Dermis microvascular lymphatic vessel endothelial cell (primary cell): Measurements from ENCODE around the gene JTB. TPM values are rescaled to one million over a fixed set of nuclear protein-coding genes. Genes with fewer than 3 reads are reported as not detected.

Source experiments
- DNase-seq, 2 donors: peaks; one replicate each; pipeline versions ENCODE4 v3.0.0 to v3.0.0-alpha.2; 2010; ENCODE audit warnings: low read depth in 2 of 2
- total RNA-seq: library from RNA; depleted of rRNA; stranded (reverse); fragments of >200 nt; gene quantifications from 2 replicates; pipeline ENCODE4 v1.2.1, GENCODE V29; 2014

Gene JTB
- total RNA-seq, 1 donor from 2014 or later = 78.3 TPM

DNA sequence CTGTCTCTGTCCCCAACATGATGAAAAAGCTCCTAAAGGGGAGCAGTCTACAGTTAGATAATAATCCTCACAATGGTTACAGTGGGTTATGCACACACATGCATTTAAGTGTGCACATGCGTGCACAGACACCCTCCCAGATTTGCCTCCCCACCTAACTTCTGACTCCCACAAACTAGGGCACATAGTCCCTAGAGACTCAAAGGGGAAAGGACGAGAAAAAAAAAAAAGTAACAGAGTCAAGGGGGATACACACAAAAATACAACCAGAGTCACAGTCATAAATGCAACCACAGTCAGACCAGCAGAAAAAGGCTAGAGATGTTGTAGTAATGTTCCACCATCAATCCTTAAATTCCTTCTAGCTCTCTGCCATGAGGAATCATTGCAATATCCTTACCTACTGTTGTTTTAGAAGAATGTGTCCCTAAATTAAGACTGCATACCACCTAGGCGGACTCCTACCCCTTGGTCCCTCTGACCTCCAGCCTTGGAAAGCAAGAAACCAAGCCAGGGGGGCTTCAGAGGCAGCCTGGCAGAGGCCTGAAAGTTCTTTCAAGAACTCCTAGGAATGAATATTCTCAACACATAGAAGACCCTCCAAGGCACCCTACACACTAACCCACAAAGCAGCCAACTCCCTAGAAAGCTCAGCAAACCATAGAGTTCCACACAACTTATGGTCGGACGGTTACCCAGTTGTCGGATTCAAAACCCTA, 20.3 kb downstream of the JTB start:
- DNase-seq = no peak

DNA sequence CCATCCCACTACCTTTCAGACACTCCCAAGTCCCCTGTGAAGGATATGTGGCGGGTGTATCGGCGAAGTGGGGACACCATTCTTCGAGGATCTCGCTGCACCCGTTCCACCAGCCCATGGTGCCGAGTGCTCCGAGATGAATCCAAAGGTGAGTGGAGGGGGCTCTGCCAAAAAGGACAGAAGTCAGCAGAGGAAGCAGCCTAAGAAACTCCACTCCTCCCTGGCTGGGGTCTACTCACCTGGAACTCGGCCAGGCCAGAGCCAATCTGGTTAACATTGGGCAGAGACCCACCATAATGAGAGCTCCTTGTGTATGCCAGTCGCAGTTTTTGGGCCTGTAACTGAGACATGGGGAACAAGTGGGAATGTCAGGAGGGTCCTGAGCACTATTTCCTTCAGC, 22.6 kb downstream of the JTB start:
- DNase-seq = no peak

- no peak for DNase-seq
Observed at GRCh38 chr1:153953859-153954365, 23.6 kb downstream of the JTB start.

DNA sequence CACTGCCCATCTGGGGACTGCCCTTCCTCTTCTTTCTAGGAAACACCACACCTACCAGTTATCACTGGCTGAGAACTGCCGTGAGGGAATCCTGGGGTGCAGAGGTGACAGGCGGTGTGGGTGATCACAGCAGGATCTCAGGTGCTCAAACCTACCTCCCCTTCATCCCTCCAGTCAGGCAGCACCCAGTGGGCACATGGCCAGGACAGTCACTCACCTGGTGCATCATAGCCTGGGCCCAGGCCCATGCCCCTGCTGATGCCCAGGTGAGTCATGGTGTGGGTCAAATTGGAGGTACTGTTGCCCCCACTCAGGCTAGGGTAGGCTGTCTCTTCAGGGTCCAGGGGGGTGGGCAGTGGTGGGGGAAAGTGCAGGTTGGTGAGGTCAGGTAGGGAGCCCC, 25.7 kb downstream of the JTB start:
- DNase-seq = no peak

GRCh38 chr1:153951183-153951582, 26.3 kb downstream of the JTB start:
- DNase-seq = no peak

GRCh38 chr1:153946622-153947241, 30.7 kb downstream of the JTB start, which contains the start of gene DENND4B:
Gene DENND4B (minus strand): TSS chr1:153946718. CDS start chr1:153944374, 2,344 bp downstream.
- peak; percentile 46 to 85 for DNase-seq

- peak; percentile 56 to 83 for DNase-seq
Observed at GRCh38 chr1:153945795-153946621, 31.5 kb downstream of the JTB start.

- peak; percentile 36 to 53 for DNase-seq
Observed at GRCh38 chr1:153945131-153945794, 32.2 kb downstream of the JTB start.

DNA sequence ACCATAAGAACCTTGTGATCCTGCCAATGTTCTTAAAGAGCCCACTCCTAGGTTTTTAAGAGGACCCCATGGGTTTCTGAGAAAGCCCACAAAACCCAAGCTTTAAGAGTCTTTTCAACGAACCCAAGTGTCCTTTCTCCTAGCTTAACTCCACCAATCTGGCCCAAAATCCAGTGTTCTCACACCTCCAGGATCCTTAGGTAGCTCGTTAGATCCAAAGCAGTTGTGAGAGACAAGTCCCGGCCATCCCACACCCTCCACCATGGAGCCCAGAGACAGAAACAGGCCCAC, 32.7 kb downstream of the JTB start:
- DNase-seq = no peak

GRCh38 chr1:153944005-153944826, 33.3 kb downstream of the JTB start:
- no peak for DNase-seq

GRCh38 chr1:153942766-153943549, 34.5 kb downstream of the JTB start:
- DNase-seq = no peak

GRCh38 chr1:153941826-153942725, 35.4 kb downstream of the JTB start:
- DNase-seq = no peak

- DNase-seq = no peak
Observed at GRCh38 chr1:153940756-153941155, 36.7 kb downstream of the JTB start.

GRCh38 chr1:153939476-153939875, 38.0 kb downstream of the JTB start:
- DNase-seq = no peak

DNA sequence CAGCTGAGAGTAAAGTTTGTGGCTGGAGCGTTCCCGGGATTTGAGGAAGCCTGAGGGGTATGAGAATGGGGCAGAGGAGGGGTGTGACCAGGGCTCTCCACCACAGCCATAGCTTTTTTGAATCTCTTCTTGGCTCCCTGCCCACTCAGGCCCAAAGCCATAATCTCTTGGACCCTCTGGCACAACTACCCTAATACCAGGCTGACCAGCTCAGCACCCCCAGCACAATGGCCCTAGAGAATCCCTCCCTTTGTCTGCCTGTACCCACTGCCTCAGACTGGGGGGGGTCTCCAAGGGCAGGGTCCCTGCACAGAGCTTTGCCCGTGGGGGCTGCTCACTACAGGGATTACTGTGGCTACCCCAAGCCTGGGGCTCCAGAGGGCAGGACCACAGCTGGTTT, 38.5 kb downstream of the JTB start:
- DNase-seq = no peak

GRCh38 chr1:153937331-153937730, 40.1 kb downstream of the JTB start:
- DNase-seq = no peak

DNA sequence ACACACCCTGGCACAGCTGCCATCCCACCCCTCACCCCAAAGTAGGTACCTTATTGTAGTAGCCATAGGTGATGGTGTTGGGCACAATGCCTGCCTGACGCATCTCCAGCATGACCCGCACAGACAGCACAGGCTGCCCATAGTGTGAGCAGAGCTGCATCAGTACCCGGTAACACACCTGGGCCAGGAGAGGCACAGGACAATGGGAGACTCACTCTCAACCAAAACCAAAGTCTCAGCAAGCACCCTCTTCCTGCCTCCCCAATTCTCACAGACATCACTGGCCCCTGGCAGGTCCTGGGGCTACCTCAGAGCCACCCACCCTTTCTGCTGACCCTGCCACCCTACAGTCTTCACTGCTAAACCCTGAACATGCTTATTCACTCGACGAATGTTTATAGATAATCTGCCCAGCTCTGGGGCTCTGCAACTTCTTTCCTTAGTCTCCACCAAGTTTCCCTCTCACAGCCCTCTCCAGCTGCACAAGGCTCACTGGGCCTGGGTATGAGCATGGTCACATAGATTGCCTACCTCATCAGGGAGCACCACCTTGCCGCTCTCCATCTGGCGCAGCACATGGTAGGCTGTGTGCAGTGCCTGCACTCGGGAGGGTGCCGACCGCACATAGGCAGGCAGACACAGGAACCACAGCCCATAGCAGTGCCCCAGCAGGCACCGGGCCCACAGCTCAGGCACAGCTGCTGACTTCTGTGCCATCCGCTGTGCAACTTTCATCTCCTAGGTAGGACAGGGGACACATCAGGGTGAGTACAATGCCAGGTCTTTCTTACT, 41.3 kb downstream of the JTB start:
- no peak for DNase-seq

DNA sequence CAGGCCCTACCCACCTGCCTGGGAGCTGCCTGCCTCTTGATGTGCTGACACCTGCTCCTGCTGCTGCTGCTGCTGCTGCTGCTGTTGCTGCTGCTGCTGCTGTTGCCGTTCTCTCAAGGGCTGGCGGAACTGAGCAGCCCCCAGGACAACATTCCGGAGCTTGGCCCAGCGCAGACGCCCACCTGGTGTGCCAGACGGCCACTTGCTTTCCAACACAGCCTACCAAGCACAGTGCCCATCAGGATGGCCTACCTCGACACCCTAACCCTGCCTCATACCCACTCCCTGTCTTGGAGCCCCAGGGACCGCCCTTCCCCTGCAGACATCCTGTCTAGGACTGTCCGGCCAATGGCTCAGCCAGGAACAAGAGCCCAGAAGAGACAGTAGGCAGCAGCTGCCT, 42.7 kb downstream of the JTB start:
- no peak for DNase-seq
